GM13977 (cell line): ENCODE results near the gene TPH1.

ENCODE experiments used
- DNase-seq: peaks from one replicate; pipeline ENCODE4 v3.0.0; 2012; ENCODE audit warnings: low spot score
- in situ Hi-C: fragments of 300-500 bp; cut with MboI; formaldehyde crosslinking; loops from one replicate; pipeline ENCODE4 v1.12.0; 2022; ENCODE audit warnings: low sequenced_read_pairs, low pct_unique_long_range_greater_than_20kb, mixed read lengths, inconsistent platforms; ENCODE audit not compliant: unreplicated experiment
- TF ChIP-seq, protein P1 (sequence below): IDR thresholded peaks from 2 replicates; pipeline ENCODE4 v1.5.1; 2012; ENCODE audit warnings: mild to moderate bottlenecking, control low read depth; ENCODE audit not compliant: insufficient read depth; ENCODE audit errors: extremely low read depth, missing control alignments

Gene TPH1

DNA sequence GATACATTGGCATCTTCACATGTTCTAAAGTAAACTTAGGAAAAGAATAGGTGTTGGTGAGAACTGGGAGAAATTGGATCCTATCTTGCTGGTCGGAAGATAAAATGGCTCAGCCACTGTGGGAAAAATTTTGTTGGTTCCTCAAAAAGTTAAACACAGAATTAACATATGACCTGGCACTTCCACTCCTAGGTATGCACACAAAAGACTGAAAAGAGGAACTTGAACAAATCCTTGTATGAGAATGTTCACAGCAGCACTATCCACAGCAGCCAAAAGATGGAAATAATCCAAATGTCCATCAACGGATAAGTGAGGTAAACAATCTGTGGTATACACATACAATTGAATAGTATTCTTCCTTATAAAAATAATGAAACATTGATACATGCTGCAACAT, 4.8 kb upstream of the TPH1 start:
- in situ Hi-C loops = no loop called here
- TF ChIP-seq, protein P1, sequence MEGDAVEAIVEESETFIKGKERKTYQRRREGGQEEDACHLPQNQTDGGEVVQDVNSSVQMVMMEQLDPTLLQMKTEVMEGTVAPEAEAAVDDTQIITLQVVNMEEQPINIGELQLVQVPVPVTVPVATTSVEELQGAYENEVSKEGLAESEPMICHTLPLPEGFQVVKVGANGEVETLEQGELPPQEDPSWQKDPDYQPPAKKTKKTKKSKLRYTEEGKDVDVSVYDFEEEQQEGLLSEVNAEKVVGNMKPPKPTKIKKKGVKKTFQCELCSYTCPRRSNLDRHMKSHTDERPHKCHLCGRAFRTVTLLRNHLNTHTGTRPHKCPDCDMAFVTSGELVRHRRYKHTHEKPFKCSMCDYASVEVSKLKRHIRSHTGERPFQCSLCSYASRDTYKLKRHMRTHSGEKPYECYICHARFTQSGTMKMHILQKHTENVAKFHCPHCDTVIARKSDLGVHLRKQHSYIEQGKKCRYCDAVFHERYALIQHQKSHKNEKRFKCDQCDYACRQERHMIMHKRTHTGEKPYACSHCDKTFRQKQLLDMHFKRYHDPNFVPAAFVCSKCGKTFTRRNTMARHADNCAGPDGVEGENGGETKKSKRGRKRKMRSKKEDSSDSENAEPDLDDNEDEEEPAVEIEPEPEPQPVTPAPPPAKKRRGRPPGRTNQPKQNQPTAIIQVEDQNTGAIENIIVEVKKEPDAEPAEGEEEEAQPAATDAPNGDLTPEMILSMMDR = no peak
- no peak for DNase-seq

DNA sequence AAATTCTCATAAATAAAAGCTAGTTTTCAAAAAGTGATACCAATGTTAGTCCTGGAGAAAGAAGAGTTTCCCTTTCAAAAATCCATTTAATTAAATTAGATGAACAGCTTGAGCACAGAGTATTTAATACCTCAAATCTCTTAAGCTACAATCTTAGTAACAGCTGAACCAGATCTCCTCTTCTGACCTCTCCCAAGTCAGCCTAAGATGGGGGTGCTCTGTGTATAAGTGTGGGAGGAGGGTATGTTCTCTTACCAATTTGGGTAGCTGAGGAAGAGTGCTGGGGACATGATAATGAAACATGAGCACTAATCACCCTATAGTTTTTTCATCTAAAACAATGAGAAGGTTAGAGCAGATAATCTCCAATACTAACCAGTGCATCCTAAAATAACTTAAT, 9.6 kb downstream of the TPH1 start:
- no peak for DNase-seq
- in situ Hi-C loops = no loop called here
- TF ChIP-seq, protein P1 = no peak

DNA sequence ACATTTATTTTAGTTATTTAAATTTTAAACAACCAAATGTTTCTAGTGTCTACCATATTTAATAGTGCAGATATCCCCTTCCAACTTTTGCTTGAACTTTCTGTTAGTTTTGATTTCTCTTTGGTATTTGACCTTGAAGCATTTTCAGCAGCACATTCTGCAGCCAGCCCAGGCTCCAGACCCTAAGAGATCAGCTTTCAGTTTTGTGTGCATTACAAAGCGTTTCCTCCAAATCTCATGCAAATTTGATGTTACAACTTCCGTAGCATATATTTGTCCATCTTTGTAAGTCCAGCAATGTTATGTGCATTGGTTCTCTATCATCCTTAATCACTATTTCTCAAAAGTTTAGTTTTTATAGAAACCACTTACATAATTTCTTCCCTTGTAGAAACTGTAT, 18.6 kb downstream of the TPH1 start:
- no peak for DNase-seq
- TF ChIP-seq, protein P1 = no peak
- in situ Hi-C loops = no loop called here

GRCh38 chr11:18022419-18022818, 23.6 kb downstream of the TPH1 start:
- no peak for DNase-seq
- in situ Hi-C loops = no loop called here
- TF ChIP-seq, protein P1 = no peak

GRCh38 chr11:18019650-18020049, 26.4 kb downstream of the TPH1 start:
- in situ Hi-C loops = no loop called here
- TF ChIP-seq, protein P1 = no peak
- no peak for DNase-seq

DNA sequence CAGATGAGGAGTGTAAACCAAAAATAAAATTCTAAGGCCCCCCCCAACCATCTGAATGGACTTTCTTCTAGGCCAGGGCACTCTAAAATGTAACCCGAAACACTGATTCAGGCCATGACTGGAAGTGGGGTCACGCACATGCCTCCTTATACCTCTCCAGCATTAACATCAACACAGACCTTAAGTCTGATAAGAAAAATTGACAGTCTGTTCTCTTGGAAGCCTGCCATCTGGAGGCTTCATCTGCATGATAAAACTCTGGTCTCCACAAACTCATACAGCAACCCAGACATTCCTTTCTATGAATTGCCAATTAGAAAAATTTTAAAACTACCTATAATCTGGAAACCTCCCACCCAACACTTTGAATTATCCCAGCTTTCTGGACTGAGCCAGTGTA, 29.3 kb downstream of the TPH1 start:
- DNase-seq = no peak
- TF ChIP-seq, protein P1 = no peak
- in situ Hi-C loops = no loop called here

DNA sequence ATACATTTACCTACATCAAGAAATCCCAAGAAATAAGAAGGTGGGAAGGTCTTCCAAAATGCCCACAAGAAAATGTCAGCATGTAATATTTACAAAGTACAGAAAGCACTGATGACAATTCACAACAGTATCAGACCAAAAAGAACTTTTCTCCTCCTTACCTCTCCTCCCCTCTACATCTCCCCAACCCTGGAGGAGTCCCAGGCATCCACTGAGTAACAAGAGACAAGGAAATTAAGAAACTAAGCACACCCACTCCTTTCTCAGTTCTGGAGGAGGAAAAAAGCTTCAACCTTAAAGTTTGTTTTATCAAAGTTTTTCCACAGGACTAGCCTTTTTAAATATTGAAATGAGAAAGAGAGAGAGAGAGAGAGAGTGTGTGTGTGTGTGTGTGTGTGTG, 31.2 kb downstream of the TPH1 start:
- TF ChIP-seq, protein P1 = no peak
- no peak for DNase-seq
- in situ Hi-C loops = no loop called here
